Small intestine (tissue), 7 donors: ENCODE data around the gene NKAIN2. TPM values are rescaled to one million over a fixed set of nuclear protein-coding genes. Genes with fewer than 3 reads are reported as not detected.

ENCODE experiments used
- DNase-seq, 2 donors: peaks; one replicate each; pipeline versions ENCODE4 v3.0.0 to v3.0.0-alpha.2; 2013
- FAIRE-seq: peaks from 2 replicates; lab custom pipeline; 2012; peaks lifted over from hg19 to GRCh38; lab: Jason Lieb, UNC
- H3K27ac ChIP-seq, 3 donors: one replicate each; pipeline ENCODE4 v1.5.1; 2013; ENCODE audit warnings: low read length in 2 of 3, mild to moderate bottlenecking in 2 of 3, control low read depth in 1 of 3, inconsistent platforms in 1 of 3, low read depth in 1 of 3, moderate library complexity in 1 of 3
- H3K27me3 ChIP-seq, 3 donors: one replicate each; pipeline ENCODE4 v1.6.1; 2013; ENCODE audit warnings: low read length in 3 of 3, inconsistent platforms in 1 of 3; ENCODE audit not compliant: control insufficient read depth in 3 of 3, insufficient read depth in 3 of 3
- H3K36me3 ChIP-seq, 3 donors: one replicate each; pipeline ENCODE4 v1.6.1; 2013; ENCODE audit warnings: low read length in 3 of 3, inconsistent platforms in 1 of 3, low read depth in 1 of 3, mild to moderate bottlenecking in 1 of 3, moderate library complexity in 1 of 3; ENCODE audit not compliant: control insufficient read depth in 3 of 3, insufficient read depth in 2 of 3
- H3K4me1 ChIP-seq, 3 donors: one replicate each; pipeline ENCODE4 v1.6.1; 2013; ENCODE audit warnings: low read length in 2 of 3, inconsistent platforms in 1 of 3, low read depth in 1 of 3, mild to moderate bottlenecking in 1 of 3, moderate library complexity in 1 of 3; ENCODE audit not compliant: control insufficient read depth in 3 of 3, insufficient read depth in 2 of 3
- H3K4me3 ChIP-seq, 3 donors: one replicate each; pipeline ENCODE4 v1.5.1; 2013; ENCODE audit warnings: low read length in 3 of 3, control low read depth in 1 of 3, inconsistent platforms in 1 of 3, low read depth in 1 of 3, mild to moderate bottlenecking in 1 of 3, moderate library complexity in 1 of 3
- H3K9me3 ChIP-seq, 2 donors: one replicate each; pipeline ENCODE4 v1.6.1; 2013; ENCODE audit warnings: low read depth in 1 of 2, low read length in 1 of 2; ENCODE audit not compliant: control insufficient read depth in 2 of 2, insufficient read depth in 1 of 2
- WGBS, 3 donors: extraction: QIAGEN DNeasy Blood & Tissue Kit; methylation state at CpG; one replicate each; pipeline ENCODE4 v1.1.7; 2013; 5-methylcytosine and 5-hydroxymethylcytosine counted together
- polyA plus RNA-seq, 4 donors: library from polyadenylated mRNA; stranded (reverse) in 3 of 4; unstranded in 1 of 4; fragments of 200-250 nt in 3 of 4; fragments of 120-200 nt in 1 of 4; gene quantifications; one replicate each; pipeline versions ENCODE4 v1.2.1 to v1.2.3, GENCODE V29; 2013
- donor health status: healthy with polysubstance abuse.
- donor health status: control.
- donor health status: control.
- donor health status: Bipolar disorder and iron deficiency.
- donor health status: healthy.

Gene NKAIN2
- polyA plus RNA-seq, 4 donors: 0.16 to 1.4 (median 0.19) TPM; not detected in 1

DNA sequence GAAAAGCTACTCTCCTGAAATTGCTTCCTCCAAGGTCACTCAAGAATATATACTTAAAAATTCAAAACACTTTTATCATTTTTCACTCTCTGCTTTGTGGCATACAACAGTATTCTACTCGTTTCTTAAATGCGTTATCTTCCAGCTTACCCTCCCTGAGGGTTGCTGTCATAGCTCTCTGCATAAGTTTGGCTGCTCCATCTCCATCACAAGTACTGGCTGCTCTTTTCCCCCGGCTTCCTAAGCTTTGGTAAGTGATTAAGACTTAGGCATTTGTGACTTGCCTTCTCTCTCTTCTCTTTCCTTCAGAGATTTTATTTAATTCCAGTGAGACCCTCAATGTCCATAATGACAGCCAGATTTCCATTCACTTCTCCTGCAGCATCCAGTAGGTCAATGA lies 128.3 kb downstream of the NKAIN2 start:
- FAIRE-seq (no peak), DNase-seq (no peak)
- Histone ChIP-seq H3K27me3 (no peaks in the 10 kb centered on the region), H3K9me3 (no peaks in the 10 kb centered on the region), H3K4me3 (no peak overlapping the region), H3K36me3 (no peaks in the 10 kb centered on the region), H3K27ac (no peak overlapping the region), H3K4me1 (no peaks in the 10 kb centered on the region)
- 72 to 78% (median 73%) methylated on average over 3 of the region's 3 CpGs for WGBS, 3 donors

DNA sequence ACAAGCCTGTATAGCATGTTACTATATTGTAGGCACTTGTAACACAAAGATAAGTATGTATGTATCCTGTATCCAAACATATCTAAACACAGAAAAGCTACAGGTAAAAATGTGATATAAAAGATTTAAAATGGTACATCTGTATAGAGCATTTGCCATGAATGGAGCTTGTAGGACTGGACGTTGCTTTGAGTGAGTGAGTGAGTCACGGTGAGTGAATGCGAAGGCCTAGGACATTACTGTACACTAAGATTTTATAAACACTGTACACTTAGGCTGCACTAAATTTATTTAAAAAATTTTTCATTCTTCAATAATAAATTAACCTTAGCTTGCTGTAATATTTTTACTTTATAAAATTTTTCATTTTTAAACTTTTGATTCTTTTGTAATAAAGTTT lies 136.9 kb downstream of the NKAIN2 start:
- Histone ChIP-seq H3K27me3 (no peaks in the 10 kb centered on the region), H3K9me3 (no peaks in the 10 kb centered on the region), H3K27ac (no peak overlapping the region), H3K36me3 (no peaks in the 10 kb centered on the region), H3K4me3 (no peak overlapping the region), H3K4me1 (no peaks in the 10 kb centered on the region)
- no peak for DNase-seq
- WGBS, 3 donors: 81 to 84% (median 81%) methylated on average over 3 of the region's 3 CpGs
- FAIRE-seq: peak; percentile 5

DNA sequence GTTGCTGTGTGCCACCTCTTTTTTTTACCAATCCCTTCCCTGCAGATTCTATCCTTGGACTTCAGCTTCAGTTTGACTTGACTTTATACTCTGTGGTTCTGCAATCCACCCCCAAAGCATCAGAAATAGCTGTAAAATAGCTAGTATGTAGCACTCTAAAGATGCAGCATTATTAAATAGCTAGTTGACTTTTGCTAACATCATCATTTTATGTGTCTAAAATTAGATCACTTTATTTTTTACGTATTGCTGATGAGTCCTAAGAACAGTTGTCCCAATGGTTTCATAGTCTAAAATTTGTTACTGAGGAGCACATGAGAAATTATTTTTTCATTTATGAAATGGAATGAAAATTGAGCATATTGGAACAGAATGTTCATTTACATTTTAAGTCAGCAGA lies 138.2 kb downstream of the NKAIN2 start:
- H3K27me3 ChIP-seq: no peaks in the 10 kb centered on the region
- H3K27ac ChIP-seq: no peak overlapping the region
- WGBS, 3 donors: 86 to 92% (median 86%) methylated on average over 1 of the region's 1 CpG
- H3K9me3 ChIP-seq: no peaks in the 10 kb centered on the region
- no peak for FAIRE-seq
- no peak for DNase-seq
- no peak overlapping the region for H3K4me3 ChIP-seq
- H3K36me3 ChIP-seq: no peaks in the 10 kb centered on the region
- H3K4me1 ChIP-seq: no peaks in the 10 kb centered on the region

DNA sequence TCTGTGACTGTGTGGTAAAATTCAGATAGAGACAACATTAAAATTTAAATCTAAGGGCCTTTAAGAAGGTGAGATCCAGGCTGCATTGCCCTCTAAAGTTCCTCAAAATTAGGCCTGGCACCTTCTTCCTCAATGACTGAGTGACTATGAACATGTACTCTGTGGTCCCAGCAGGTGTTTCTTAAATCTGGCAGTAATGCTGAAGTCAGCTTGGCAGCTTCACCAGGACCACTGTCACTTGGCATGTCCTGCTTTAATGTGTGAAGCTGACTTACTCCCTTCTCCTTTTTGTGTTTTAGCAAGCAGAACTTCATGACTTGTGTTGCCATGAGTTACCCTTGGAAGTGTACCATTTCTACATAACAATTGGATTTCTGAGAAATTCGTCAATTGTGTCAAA lies 141.7 kb downstream of the NKAIN2 start:
- no peak for DNase-seq
- H3K27ac ChIP-seq: no peak overlapping the region
- no peaks in the 10 kb centered on the region for H3K4me1 ChIP-seq
- WGBS, 3 donors: 55 to 66% (median 60%) methylated on average over 1 of the region's 1 CpG
- no peak overlapping the region for H3K4me3 ChIP-seq
- H3K27me3 ChIP-seq: no peaks in the 10 kb centered on the region
- no peak for FAIRE-seq
- no peaks in the 10 kb centered on the region for H3K36me3 ChIP-seq
- no peaks in the 10 kb centered on the region for H3K9me3 ChIP-seq

DNA sequence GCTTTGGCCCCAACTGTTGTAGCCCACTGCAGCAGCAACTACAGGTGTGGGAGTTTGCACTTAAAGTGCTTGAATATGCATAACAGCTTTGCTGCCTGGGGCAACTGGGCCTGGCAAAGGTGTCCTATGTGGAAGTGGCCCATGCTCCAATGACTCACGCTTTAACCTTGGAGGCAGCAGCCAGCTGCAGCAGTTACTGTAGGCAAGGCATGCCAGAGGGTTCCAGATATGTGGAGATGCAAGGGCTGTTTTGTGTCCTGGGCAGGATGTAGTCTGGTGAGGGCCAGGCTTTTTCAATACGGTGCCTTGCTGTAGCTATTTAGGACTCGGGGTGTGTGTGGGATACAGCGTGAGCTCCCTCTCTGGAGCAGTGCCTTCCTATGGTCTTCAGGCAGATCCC lies 150.3 kb downstream of the NKAIN2 start:
- no peaks in the 10 kb centered on the region for H3K27me3 ChIP-seq
- 86 to 93% (median 92%) methylated on average over 4 of the region's 4 CpGs for WGBS, 3 donors
- no peak for FAIRE-seq
- no peak overlapping the region for H3K27ac ChIP-seq
- no peak for DNase-seq
- no peaks in the 10 kb centered on the region for H3K4me1 ChIP-seq
- H3K36me3 ChIP-seq: no peaks in the 10 kb centered on the region
- H3K9me3 ChIP-seq: peaks cover 0 to 8% of the 10 kb centered on the region in 2 donors
- no peak overlapping the region for H3K4me3 ChIP-seq

DNA sequence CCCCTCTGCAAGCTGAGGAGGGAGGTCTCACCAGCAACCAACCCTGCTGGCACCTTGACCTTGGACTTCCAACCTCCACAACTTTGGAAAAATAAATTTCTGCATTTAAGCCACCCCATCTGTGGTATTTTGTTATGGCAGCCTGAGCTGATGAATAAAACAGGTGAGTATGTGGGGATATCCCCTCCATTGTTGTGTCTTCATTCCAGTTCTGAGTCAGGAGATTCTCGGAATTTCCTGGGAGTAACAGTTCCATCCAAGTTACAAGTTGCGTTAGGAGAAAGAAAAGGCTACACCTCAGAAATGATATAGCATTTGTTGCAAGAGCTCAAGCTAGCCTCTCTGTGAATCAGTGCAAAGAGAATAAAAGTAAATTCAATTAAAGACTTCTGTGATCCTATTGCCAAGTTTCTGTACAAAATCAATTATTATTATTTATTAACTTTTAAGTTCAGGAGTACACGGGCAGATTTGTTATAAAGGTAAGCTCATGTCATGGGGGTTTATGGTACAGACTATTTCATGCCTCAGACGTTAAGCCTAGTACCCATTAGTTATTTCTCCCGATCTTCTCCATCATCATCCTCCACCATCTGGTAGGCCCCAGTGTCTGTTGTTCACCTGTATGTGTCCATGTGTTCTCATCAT lies 153.0 kb downstream of the NKAIN2 start:
- H3K27ac ChIP-seq: no peak overlapping the region
- no peaks in the 10 kb centered on the region for H3K4me1 ChIP-seq
- no peak for FAIRE-seq
- H3K9me3 ChIP-seq: peaks cover 0 to 8% of the 10 kb centered on the region in 2 donors
- no peak overlapping the region for H3K4me3 ChIP-seq
- no peak for DNase-seq
- H3K27me3 ChIP-seq: no peaks in the 10 kb centered on the region
- 52 to 79% (median 65%) methylated on average over 5 of the region's 5 CpGs for WGBS, 3 donors
- H3K36me3 ChIP-seq: no peaks in the 10 kb centered on the region

DNA sequence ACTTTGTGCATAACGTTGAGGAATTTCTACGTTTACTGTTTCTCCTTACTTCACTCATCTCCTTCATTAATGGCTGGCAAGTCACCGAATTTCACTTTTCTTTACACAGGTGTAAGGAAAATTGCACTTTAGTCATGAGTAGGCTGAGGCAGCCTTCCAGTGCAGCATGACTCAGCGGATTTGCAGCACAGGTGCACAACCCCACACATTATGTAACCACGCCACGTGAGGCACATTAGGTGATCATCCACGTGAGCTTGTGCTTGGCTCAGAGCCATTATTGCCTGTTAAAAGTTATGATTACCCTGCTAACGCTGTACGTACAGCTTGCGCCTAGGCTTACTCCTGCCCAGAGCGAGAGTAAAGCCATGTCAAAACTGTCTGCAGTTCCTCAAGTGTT lies 158.8 kb downstream of the NKAIN2 start:
- H3K4me1 ChIP-seq: no peaks in the 10 kb centered on the region
- WGBS, 3 donors: 21 to 66% (median 32%) methylated on average over 11 of the region's 11 CpGs
- no peaks in the 10 kb centered on the region for H3K27me3 ChIP-seq
- H3K27ac ChIP-seq: no peak overlapping the region
- peak; percentile 14 to 73 for DNase-seq
- no peak for FAIRE-seq
- no peak overlapping the region for H3K4me3 ChIP-seq
- no peaks in the 10 kb centered on the region for H3K36me3 ChIP-seq
- no peaks in the 10 kb centered on the region for H3K9me3 ChIP-seq

DNA sequence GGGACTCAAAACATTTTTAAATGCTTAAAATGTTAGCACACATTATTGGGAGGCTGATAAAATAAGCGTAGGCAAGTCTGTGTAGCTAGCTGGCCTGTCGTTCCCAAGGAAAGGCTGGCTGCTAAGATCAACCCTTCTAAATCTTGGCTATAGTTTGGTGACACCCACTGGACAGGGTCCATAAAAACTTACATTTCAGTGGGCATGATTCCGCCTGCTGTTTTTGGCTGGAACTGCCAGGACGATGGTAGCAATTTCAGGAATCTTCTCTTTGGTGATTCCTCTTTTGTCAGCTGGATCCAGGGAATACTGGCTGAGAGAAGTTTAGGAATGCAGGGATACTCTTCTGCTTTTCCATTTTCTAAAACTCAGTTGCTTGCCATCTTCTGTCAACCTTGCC lies 162.2 kb downstream of the NKAIN2 start:
- no peak overlapping the region for H3K27ac ChIP-seq
- no peaks in the 10 kb centered on the region for H3K4me1 ChIP-seq
- H3K36me3 ChIP-seq: no peaks in the 10 kb centered on the region
- no peaks in the 10 kb centered on the region for H3K9me3 ChIP-seq
- no peaks in the 10 kb centered on the region for H3K27me3 ChIP-seq
- 60 to 63% (median 61%) methylated on average over 4 of the region's 4 CpGs for WGBS, 3 donors
- FAIRE-seq: no peak
- H3K4me3 ChIP-seq: no peak overlapping the region
- DNase-seq: no peak

DNA sequence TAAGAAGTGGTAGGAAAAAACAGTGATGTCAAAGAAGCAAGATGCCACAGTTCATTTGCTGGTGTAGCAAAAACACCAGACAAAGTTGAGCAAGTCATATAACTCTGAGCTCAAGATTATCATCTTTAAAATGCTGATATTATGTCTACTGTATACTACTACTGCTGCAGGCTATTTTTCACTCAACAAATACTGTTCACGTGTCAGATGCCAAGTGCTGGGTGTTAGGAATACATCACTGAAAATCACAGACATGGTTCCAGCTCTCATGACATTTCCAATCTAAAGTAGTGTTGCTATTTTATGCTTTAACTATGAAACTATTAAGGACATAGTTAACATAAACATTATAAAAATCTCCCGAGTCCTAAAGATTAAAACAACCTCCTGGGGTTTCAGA lies 163.0 kb downstream of the NKAIN2 start:
- no peak overlapping the region for H3K27ac ChIP-seq
- no peak for DNase-seq
- H3K9me3 ChIP-seq: no peaks in the 10 kb centered on the region
- H3K4me1 ChIP-seq: no peaks in the 10 kb centered on the region
- no peak for FAIRE-seq
- H3K36me3 ChIP-seq: no peaks in the 10 kb centered on the region
- no peaks in the 10 kb centered on the region for H3K27me3 ChIP-seq
- WGBS, 3 donors: 25 to 46% (median 27%) methylated on average over 2 of the region's 2 CpGs
- H3K4me3 ChIP-seq: no peak overlapping the region
